A549 (cell line): ENCODE results near the gene PSMC3. TPM values are rescaled to one million over a fixed set of nuclear protein-coding genes. Genes with fewer than 3 reads are reported as not detected.
A peak's percentile ranks its signal among the peaks of the same experiment; 100 is the strongest.

Experiments used
- ATAC-seq, 2 experiments: fragments of 200-7000 bp in 1 of 2; fragments of >200 bp in 1 of 2; cut with Nextera tagmentation in 1 of 2; cut with Tn5 transposase in 1 of 2; 3 replicates each; pipeline versions ENCODE4 v1.8.0 to v1.9.1; 2018 to 2020; ENCODE audit warnings: mild to moderate bottlenecking in 1 of 2, moderate library complexity in 1 of 2
- CTCF ChIA-PET: fragments of 300-600 bp; sonication (Branson Sonifier 250); formaldehyde crosslinking; extraction: SDS; loops from one replicate; lab custom pipeline; 2021; ENCODE audit warnings: antibody characterized with exemption, inconsistent platforms; lab: Yijun Ruan, JAX
- POLR2A ChIA-PET: fragments of 350-600 bp; formaldehyde crosslinking; extraction: SDS; loops from one replicate; lab custom pipeline; 2021; ENCODE audit warnings: antibody characterized with exemption, inconsistent platforms; lab: Yijun Ruan, JAX
- DNase-seq, 2 experiments: peaks; one replicate each; pipeline versions ENCODE4 v3.0.0 to v3.0.0-alpha.2; 2011 to 2016; ENCODE audit warnings: low read depth in 1 of 2, low spot score in 1 of 2
- FAIRE-seq: peaks from 2 replicates; lab custom pipeline; 2011; peaks lifted over from hg19 to GRCh38; lab: Jason Lieb, UNC
- H3K27ac ChIP-seq, 2 experiments: fragments of >200 bp; sonication (Bioruptor Twin); formaldehyde crosslinking; 3 replicates each; pipeline ENCODE4 v1.5.1; 2016 to 2017
- H3K4me1 ChIP-seq: fragments of >200 bp; sonication (Bioruptor Twin); formaldehyde crosslinking; 3 replicates; pipeline ENCODE4 v1.6.1; 2016
- H3K4me2 ChIP-seq: fragments of >200 bp; sonication (Bioruptor Twin); formaldehyde crosslinking; 3 replicates; pipeline ENCODE4 v1.6.1; 2016
- H3K4me3 ChIP-seq: fragments of >200 bp; sonication (Bioruptor Twin); formaldehyde crosslinking; 3 replicates; pipeline ENCODE4 v1.5.1; 2016
- H3K9me3 ChIP-seq: fragments of >200 bp; sonication (Bioruptor Twin); formaldehyde crosslinking; 3 replicates; pipeline ENCODE4 v1.6.1; 2016
- BHLHE40 ChIP-seq: IDR thresholded peaks from 2 replicates; pipeline ENCODE4 v1.6.1; 2012; ENCODE audit warnings: low read depth, low read length, inconsistent platforms
- CBX8 ChIP-seq: fragments of 200-600 bp; sonication (generic); IDR thresholded peaks from 2 replicates; pipeline ENCODE4 v1.6.1; 2016
- CEBPB ChIP-seq, 2 experiments: fragments of >200 bp in 1 of 2; sonication (Bioruptor Twin) in 1 of 2; formaldehyde crosslinking in 1 of 2; IDR thresholded peaks; 2 replicates each; pipeline ENCODE4 v1.6.1; 2012 to 2016
- E2F6 ChIP-seq: IDR thresholded peaks from 2 replicates; pipeline ENCODE4 v1.6.1; 2012; ENCODE audit warnings: low read depth, borderline replicate concordance
- ESRRA ChIP-seq: fragments of 150-350 bp; IDR thresholded peaks from 2 replicates; pipeline ENCODE4 v1.6.1; 2014; ENCODE audit warnings: mild to moderate bottlenecking, low read length, borderline replicate concordance
- FOSL2 ChIP-seq, 2 experiments: fragments of 450-650 bp in 1 of 2; fragments of >200 bp in 1 of 2; sonication (Bioruptor Twin) in 1 of 2; formaldehyde crosslinking; IDR thresholded peaks; 2 replicates each; pipeline versions ENCODE4 v1.5.0 to v1.6.1; 2016 to 2020; ENCODE audit warnings: mild to moderate bottlenecking in 1 of 2, moderate library complexity in 1 of 2
- HDAC2 ChIP-seq: fragments of 200-600 bp; sonication (generic); IDR thresholded peaks from 2 replicates; pipeline ENCODE4 v1.6.1; 2016
- HEYL ChIP-seq: fragments of 250-450 bp; sonication (Bioruptor Pico); IDR thresholded peaks from 2 replicates; pipeline ENCODE4 v1.8.0; 2021; ENCODE audit warnings: mild to moderate bottlenecking, moderate library complexity
- HOXA7 ChIP-seq: fragments of 250-450 bp; sonication (Bioruptor Pico); IDR thresholded peaks from 2 replicates; pipeline ENCODE4 v1.5.0; 2020; ENCODE audit warnings: mild to moderate bottlenecking, moderate library complexity
- HOXB13 ChIP-seq: fragments of 250-450 bp; sonication (Bioruptor Pico); IDR thresholded peaks from 2 replicates; pipeline ENCODE4 v1.5.0; 2020; ENCODE audit warnings: low read depth, mild to moderate bottlenecking, moderate library complexity
- HOXB5 ChIP-seq: fragments of 250-450 bp; sonication (Bioruptor Pico); IDR thresholded peaks from 2 replicates; pipeline ENCODE4 v1.5.0; 2020; ENCODE audit warnings: mild to moderate bottlenecking, moderate library complexity
- JUN ChIP-seq, 2 experiments: fragments of >200 bp; sonication (Bioruptor Twin); formaldehyde crosslinking; IDR thresholded peaks; 2 replicates in 1 of 2; 3 replicates in 1 of 2; pipeline ENCODE4 v1.6.1; 2016 to 2017
- KDM5A ChIP-seq: fragments of 200-600 bp; sonication (generic); IDR thresholded peaks from 2 replicates; pipeline ENCODE4 v1.6.1; 2016; ENCODE audit warnings: antibody characterized with exemption, mild to moderate bottlenecking
- MAZ ChIP-seq: fragments of 150-350 bp; IDR thresholded peaks from 2 replicates; pipeline ENCODE4 v1.6.1; 2014; ENCODE audit warnings: antibody characterized with exemption, low read depth, low read length, borderline replicate concordance
- PHF8 ChIP-seq: fragments of 200-600 bp; sonication (generic); IDR thresholded peaks from 2 replicates; pipeline ENCODE4 v1.6.1; 2016; ENCODE audit warnings: low read depth, mild to moderate bottlenecking, antibody characterized with exemption, moderate library complexity, borderline replicate concordance
- POLR2A ChIP-seq: IDR thresholded peaks from 2 replicates; pipeline ENCODE4 v1.6.1; 2012; ENCODE audit warnings: mild to moderate bottlenecking, low read length
- REST ChIP-seq: fragments of 200-600 bp; sonication (generic); IDR thresholded peaks from 2 replicates; pipeline ENCODE4 v1.6.1; 2016; ENCODE audit warnings: antibody characterized with exemption, mild to moderate bottlenecking, moderate library complexity
- RNF2 ChIP-seq: fragments of 200-600 bp; sonication (generic); IDR thresholded peaks from 2 replicates; pipeline ENCODE4 v1.6.1; 2016; ENCODE audit warnings: low read depth, mild to moderate bottlenecking, antibody characterized with exemption, moderate library complexity, borderline replicate concordance
- SREBF2 ChIP-seq: fragments of 450-650 bp; IDR thresholded peaks from 2 replicates; pipeline ENCODE4 v1.6.1; 2014; ENCODE audit warnings: mild to moderate bottlenecking, moderate library complexity
- TFCP2L1 ChIP-seq: fragments of 250-450 bp; sonication (Bioruptor Pico); IDR thresholded peaks from 2 replicates; pipeline ENCODE4 v1.5.0; 2021; ENCODE audit warnings: mild to moderate bottlenecking
- USF2 ChIP-seq: fragments of 450-650 bp; IDR thresholded peaks from 2 replicates; pipeline ENCODE4 v1.6.1; 2014; ENCODE audit warnings: antibody characterized with exemption
- ZSCAN20 ChIP-seq: fragments of 250-450 bp; sonication (Bioruptor Pico); IDR thresholded peaks from 2 replicates; pipeline ENCODE4 v1.8.0; 2022; ENCODE audit warnings: mild to moderate bottlenecking, moderate library complexity
- WGBS: methylation state at CpG from one replicate; pipeline ENCODE4 v1.1.6; 2017; ENCODE audit errors: missing lambda C conversion rate; 5-methylcytosine and 5-hydroxymethylcytosine counted together
- polyA minus RNA-seq: library from RNA; depleted of rRNA, polyadenylated mRNA; stranded (reverse); fragments of >200 nt; gene quantifications from 2 replicates; pipeline ENCODE4 v1.2.3, GENCODE V29; 2011; rRNA and poly(A)+ RNA removed
- polyA plus RNA-seq, 4 experiments: library from polyadenylated mRNA; depleted of rRNA in 3 of 4; stranded (reverse); fragments of >200 nt; fragmentation: RNase III in 1 of 4; extraction: RNeasy Plus Mini Kit Qiagen cat#74134 plus additional on column Dnase treatment in 1 of 4; gene quantifications; 2 replicates in 3 of 4; 3 replicates in 1 of 4; pipeline ENCODE4 v1.2.3, GENCODE V29; 2011 to 2017
- TF ChIP-seq, protein P1 (sequence below): fragments of >200 bp; sonication (Bioruptor Twin); formaldehyde crosslinking; IDR thresholded peaks from 3 replicates; pipeline ENCODE4 v1.6.1; 2016
- TF ChIP-seq, protein P2 (sequence below): IDR thresholded peaks from 2 replicates; pipeline ENCODE4 v1.6.1; 2012
- TF ChIP-seq, protein P3 (sequence below): fragments of 250-450 bp; sonication (Bioruptor Pico); IDR thresholded peaks from 2 replicates; pipeline ENCODE4 v1.5.0; 2021; ENCODE audit warnings: mild to moderate bottlenecking, moderate library complexity, borderline replicate concordance
- TF ChIP-seq, protein P4 (sequence below): fragments of >200 bp; sonication (Bioruptor Twin); formaldehyde crosslinking; IDR thresholded peaks from 3 replicates; pipeline ENCODE4 v1.5.1; 2016

PSMC3 gene
- polyA plus RNA-seq (2011; rRNA removed) (201 and 283 TPM in 2 replicates), polyA plus RNA-seq (2017; fragmentation: RNase III; extraction: RNeasy Plus Mini Kit Qiagen cat#74134 plus additional on column Dnase treatment) (342 to 383 TPM (median 371 TPM) in 3 replicates), polyA minus RNA-seq (120 and 124 TPM in 2 replicates)
- 199 and 231 TPM in 2 replicates for polyA plus RNA-seq (2012; cell fraction: cytosol; rRNA removed)
- polyA plus RNA-seq (2012; cell fraction: nucleus; rRNA removed) = 191 and 193 TPM in 2 replicates

DNA sequence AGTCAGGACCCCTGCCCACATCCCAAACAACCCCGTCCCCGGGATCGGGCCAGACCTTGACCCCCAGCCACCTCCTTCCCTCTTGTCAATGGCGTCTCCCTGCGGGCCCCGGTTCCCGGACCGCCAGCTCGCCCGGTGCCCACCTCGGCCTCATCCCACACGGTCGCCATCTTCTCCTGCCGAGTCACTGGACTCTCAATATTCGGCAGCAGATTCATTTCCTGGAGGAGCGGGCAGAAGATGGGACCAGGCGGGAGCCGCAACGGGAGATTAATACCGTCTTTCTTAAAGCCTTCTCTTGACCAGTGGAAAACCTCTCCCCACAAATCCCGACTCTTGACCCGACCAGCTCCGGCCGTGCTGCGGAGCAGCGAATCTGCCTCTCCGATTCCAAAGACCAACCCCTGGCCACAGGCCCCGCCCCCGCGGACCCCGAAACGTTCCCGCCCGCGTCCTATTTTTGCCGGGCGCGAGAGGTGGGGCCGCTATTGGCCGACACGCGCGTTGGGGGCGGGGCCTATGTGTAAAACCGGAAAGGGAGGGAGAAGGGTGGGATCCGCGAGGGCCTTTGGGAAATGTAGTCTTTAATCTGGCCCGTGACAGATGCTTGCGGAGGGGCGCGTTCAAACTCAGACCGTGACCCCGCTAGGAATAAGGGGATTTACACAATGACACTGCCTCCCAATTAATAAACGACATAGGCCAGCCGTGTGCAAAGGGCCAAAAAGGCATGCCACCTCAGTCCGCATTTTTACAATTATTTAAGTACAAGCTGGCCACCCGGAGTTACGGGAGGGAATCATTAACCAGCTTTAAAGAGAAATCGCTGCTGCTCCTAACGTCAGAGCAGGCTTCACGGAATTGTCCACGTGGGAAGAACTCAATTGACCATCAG is at the start of gene PSMC3:
Gene PSMC3, minus strand, starts transcription at position 378 of the 895 bp plus-strand sequence. Its CDS starts 160 bp downstream, at position 218.
- ChIA-PET CTCF (interaction anchor here (0.8 to 8.1 kb wide), 5 partner anchors 8 to 52 kb away, joined by 4 to 75 read pairs (median 4); partner anchors contain the start of gene SLC39A13), POLR2A (interaction anchor here (0.6 to 1.4 kb wide), 7 partner anchors 10 to 152 kb away, joined by 3 to 6 read pairs (median 4); no protein-coding TSS in a partner anchor)
- ATAC-seq = peak; percentile 92 to 94
- H3K9me3 ChIP-seq = no peaks in the 10 kb centered on the region
- H3K4me1 ChIP-seq = peaks cover 14% of the 10 kb centered on the region
- peak within 1 kb of the TSS; percentile 88 to 92 for H3K27ac ChIP-seq
- peak; percentile 92 to 97 for DNase-seq
- 1% methylated on average over 46 of the region's 62 CpGs for WGBS
- peak within 1 kb of the TSS; percentile 68 for H3K4me3 ChIP-seq
- no peak for FAIRE-seq
- H3K4me2 ChIP-seq = peak within 1 kb of the TSS; percentile 96
- TF ChIP-seq REST = no peak
- peak; percentile 93 for TF ChIP-seq PHF8
- peak; percentile 80; the same call in 1 of the 2 replicates for TF ChIP-seq HOXB13 (CRISPR knock-in tag)
- 0 out of 2 replicates have a peak, but pooled peaks have one; percentile 22 for TF ChIP-seq HEYL
- TF ChIP-seq TFCP2L1 (CRISPR knock-in tag) = no peak
- TF ChIP-seq POLR2A = peak; percentile 49
- peak; percentile 58; the same call in 1 of the 2 replicates for TF ChIP-seq USF2
- no peak; the same call in 1 of the 2 replicates for TF ChIP-seq MAZ
- TF ChIP-seq CBX8 = no peak
- peak; percentile 58; the same call in 1 of the 2 replicates for TF ChIP-seq BHLHE40
- 0 out of 2 replicates have a peak, but pooled peaks have one; percentile 45 for TF ChIP-seq HOXB5
- TF ChIP-seq ZSCAN20 (CRISPR knock-in tag) = no peak
- TF ChIP-seq JUN (IDR thresholded peaks at IDR 0.05) = peak; percentile 64 to 84; a peak in 4 of 5 replicates
- TF ChIP-seq, protein P1, sequence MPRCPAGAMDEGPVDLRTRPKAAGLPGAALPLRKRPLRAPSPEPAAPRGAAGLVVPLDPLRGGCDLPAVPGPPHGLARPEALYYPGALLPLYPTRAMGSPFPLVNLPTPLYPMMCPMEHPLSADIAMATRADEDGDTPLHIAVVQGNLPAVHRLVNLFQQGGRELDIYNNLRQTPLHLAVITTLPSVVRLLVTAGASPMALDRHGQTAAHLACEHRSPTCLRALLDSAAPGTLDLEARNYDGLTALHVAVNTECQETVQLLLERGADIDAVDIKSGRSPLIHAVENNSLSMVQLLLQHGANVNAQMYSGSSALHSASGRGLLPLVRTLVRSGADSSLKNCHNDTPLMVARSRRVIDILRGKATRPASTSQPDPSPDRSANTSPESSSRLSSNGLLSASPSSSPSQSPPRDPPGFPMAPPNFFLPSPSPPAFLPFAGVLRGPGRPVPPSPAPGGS = 0 out of 3 replicates have a peak, but pooled peaks have one; percentile 44
- TF ChIP-seq SREBF2 = 0 out of 2 replicates have a peak, but pooled peaks have one; percentile 11
- TF ChIP-seq, protein P2, sequence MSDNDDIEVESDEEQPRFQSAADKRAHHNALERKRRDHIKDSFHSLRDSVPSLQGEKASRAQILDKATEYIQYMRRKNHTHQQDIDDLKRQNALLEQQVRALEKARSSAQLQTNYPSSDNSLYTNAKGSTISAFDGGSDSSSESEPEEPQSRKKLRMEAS = peak; percentile 92
- TF ChIP-seq ESRRA = no peak
- no peak for TF ChIP-seq E2F6
- TF ChIP-seq CEBPB (IDR thresholded peaks at IDR 0.05) = no peak
- TF ChIP-seq, protein P3, sequence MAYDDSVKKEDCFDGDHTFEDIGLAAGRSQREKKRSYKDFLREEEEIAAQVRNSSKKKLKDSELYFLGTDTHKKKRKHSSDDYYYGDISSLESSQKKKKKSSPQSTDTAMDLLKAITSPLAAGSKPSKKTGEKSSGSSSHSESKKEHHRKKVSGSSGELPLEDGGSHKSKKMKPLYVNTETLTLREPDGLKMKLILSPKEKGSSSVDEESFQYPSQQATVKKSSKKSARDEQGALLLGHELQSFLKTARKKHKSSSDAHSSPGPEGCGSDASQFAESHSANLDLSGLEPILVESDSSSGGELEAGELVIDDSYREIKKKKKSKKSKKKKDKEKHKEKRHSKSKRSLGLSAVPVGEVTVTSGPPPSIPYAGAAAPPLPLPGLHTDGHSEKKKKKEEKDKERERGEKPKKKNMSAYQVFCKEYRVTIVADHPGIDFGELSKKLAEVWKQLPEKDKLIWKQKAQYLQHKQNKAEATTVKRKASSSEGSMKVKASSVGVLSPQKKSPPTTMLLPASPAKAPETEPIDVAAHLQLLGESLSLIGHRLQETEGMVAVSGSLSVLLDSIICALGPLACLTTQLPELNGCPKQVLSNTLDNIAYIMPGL (CRISPR knock-in tag) = peak; percentile 77; the same call in 1 of the 2 replicates
- TF ChIP-seq RNF2 = no peak
- 0 out of 2 replicates have a peak, but pooled peaks have one; percentile 54 for TF ChIP-seq HOXA7 (CRISPR knock-in tag)
- peak; percentile 89 for TF ChIP-seq KDM5A
- TF ChIP-seq, protein P4, sequence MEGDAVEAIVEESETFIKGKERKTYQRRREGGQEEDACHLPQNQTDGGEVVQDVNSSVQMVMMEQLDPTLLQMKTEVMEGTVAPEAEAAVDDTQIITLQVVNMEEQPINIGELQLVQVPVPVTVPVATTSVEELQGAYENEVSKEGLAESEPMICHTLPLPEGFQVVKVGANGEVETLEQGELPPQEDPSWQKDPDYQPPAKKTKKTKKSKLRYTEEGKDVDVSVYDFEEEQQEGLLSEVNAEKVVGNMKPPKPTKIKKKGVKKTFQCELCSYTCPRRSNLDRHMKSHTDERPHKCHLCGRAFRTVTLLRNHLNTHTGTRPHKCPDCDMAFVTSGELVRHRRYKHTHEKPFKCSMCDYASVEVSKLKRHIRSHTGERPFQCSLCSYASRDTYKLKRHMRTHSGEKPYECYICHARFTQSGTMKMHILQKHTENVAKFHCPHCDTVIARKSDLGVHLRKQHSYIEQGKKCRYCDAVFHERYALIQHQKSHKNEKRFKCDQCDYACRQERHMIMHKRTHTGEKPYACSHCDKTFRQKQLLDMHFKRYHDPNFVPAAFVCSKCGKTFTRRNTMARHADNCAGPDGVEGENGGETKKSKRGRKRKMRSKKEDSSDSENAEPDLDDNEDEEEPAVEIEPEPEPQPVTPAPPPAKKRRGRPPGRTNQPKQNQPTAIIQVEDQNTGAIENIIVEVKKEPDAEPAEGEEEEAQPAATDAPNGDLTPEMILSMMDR = no peak
- TF ChIP-seq FOSL2 (IDR thresholded peaks at IDR 0.05) = no peak
- TF ChIP-seq FOSL2 (CRISPR knock-in tag; IDR thresholded peaks at IDR 0.05) = peak; percentile 55; the same call in 1 of the 2 replicates
- TF ChIP-seq HDAC2 = peak; percentile 38; the same call in 1 of the 2 replicates
